Liver (tissue), 9 donors: ENCODE data around the gene CES1. TPM values are rescaled to one million over a fixed set of nuclear protein-coding genes. Genes with fewer than 3 reads are reported as not detected.

Experiments used
- DNase-seq: peaks from one replicate; pipeline ENCODE4 v3.0.0-alpha.2; 2017; ENCODE audit warnings: low spot score
- H3K27ac ChIP-seq, 2 donors: one replicate each; pipeline ENCODE4 v1.7.0; 2013; ENCODE audit warnings: inconsistent platforms in 2 of 2, low read length in 2 of 2, control low read depth in 1 of 2, low read depth in 1 of 2, mild to moderate bottlenecking in 1 of 2
- H3K27me3 ChIP-seq, 4 donors: one replicate each; pipeline versions ENCODE4 v1.6.1 to v1.7.0; 2013; ENCODE audit warnings: low read length in 3 of 4, inconsistent platforms in 1 of 4, mild to moderate bottlenecking in 1 of 4, moderate library complexity in 1 of 4; ENCODE audit not compliant: control insufficient read depth in 4 of 4, insufficient read depth in 4 of 4
- H3K36me3 ChIP-seq, 4 donors: one replicate each; pipeline versions ENCODE4 v1.6.1 to v1.7.0; 2013; ENCODE audit warnings: low read length in 3 of 4, mild to moderate bottlenecking in 3 of 4, low read depth in 1 of 4, moderate library complexity in 1 of 4; ENCODE audit not compliant: control insufficient read depth in 4 of 4, insufficient read depth in 3 of 4
- H3K4me1 ChIP-seq, 4 donors: one replicate each; pipeline versions ENCODE4 v1.6.1 to v1.7.0; 2013; ENCODE audit warnings: low read length in 3 of 4, mild to moderate bottlenecking in 3 of 4, moderate library complexity in 1 of 4; ENCODE audit not compliant: control insufficient read depth in 4 of 4, insufficient read depth in 4 of 4
- H3K4me3 ChIP-seq, 3 donors: one replicate each; pipeline versions ENCODE4 v1.6.1 to v1.7.0; 2013; ENCODE audit warnings: low read length in 3 of 3, control low read depth in 1 of 3, low read depth in 1 of 3, mild to moderate bottlenecking in 1 of 3
- H3K9ac ChIP-seq, 2 donors: one replicate each; pipeline ENCODE4 v1.7.0; 2013; ENCODE audit warnings: low read length in 2 of 2, mild to moderate bottlenecking in 2 of 2, moderate library complexity in 2 of 2, control low read depth in 1 of 2, low read depth in 1 of 2
- H3K9me3 ChIP-seq, 4 donors: one replicate each; pipeline versions ENCODE4 v1.6.1 to v1.7.0; 2013; ENCODE audit warnings: low read length in 3 of 4; ENCODE audit not compliant: control insufficient read depth in 4 of 4
- ATF3 ChIP-seq: IDR thresholded peaks from 2 replicates; pipeline ENCODE4 v1.6.1; 2016; ENCODE audit warnings: antibody characterized with exemption
- CTCF ChIP-seq: fragments of 150-350 bp; IDR thresholded peaks from 2 replicates; pipeline ENCODE4 v1.5.1; 2017; ENCODE audit warnings: improper control_type of control experiment, low read depth, low read length; ENCODE audit not compliant: missing input control
- EGR1 ChIP-seq, 2 donors: IDR thresholded peaks; 2 replicates each; pipeline ENCODE4 v1.6.1; 2016 to 2018; ENCODE audit warnings: antibody characterized with exemption in 2 of 2, low read depth in 2 of 2
- FOXA1 ChIP-seq: IDR thresholded peaks from 2 replicates; pipeline ENCODE4 v1.6.1; 2016; ENCODE audit warnings: antibody characterized with exemption
- FOXA2 ChIP-seq: IDR thresholded peaks from 2 replicates; pipeline ENCODE4 v1.6.1; 2016; ENCODE audit warnings: antibody characterized with exemption
- GABPA ChIP-seq, 2 donors: IDR thresholded peaks in 1 of 2; conservative IDR thresholded peaks in 1 of 2; 2 replicates each; pipeline ENCODE4 v1.6.1; 2016; ENCODE audit warnings: antibody characterized with exemption in 2 of 2, mild to moderate bottlenecking in 1 of 2, moderate library complexity in 1 of 2
- HNF4A ChIP-seq, 2 donors: conservative IDR thresholded peaks; 2 replicates each; pipeline ENCODE4 v1.6.1; 2016; ENCODE audit warnings: antibody characterized with exemption in 2 of 2, mild to moderate bottlenecking in 2 of 2
- HNF4G ChIP-seq: IDR thresholded peaks from 2 replicates; pipeline ENCODE4 v1.6.1; 2016; ENCODE audit warnings: antibody characterized with exemption
- JUND ChIP-seq, 2 donors: IDR thresholded peaks; 2 replicates each; pipeline ENCODE4 v1.6.1; 2016; ENCODE audit warnings: antibody characterized with exemption in 2 of 2
- MAX ChIP-seq: IDR thresholded peaks from 2 replicates; pipeline ENCODE4 v1.6.1; 2016; ENCODE audit warnings: antibody characterized with exemption
- NR2F2 ChIP-seq: IDR thresholded peaks from 2 replicates; pipeline ENCODE4 v1.6.1; 2016; ENCODE audit warnings: antibody characterized with exemption
- RAD21 ChIP-seq, 2 donors: IDR thresholded peaks; 2 replicates each; pipeline ENCODE4 v1.6.1; 2016; ENCODE audit warnings: antibody characterized with exemption in 2 of 2, mild to moderate bottlenecking in 2 of 2
- REST ChIP-seq: IDR thresholded peaks from 2 replicates; pipeline ENCODE4 v1.6.1; 2016; ENCODE audit warnings: antibody characterized with exemption, mild to moderate bottlenecking
- RXRA ChIP-seq, 2 donors: IDR thresholded peaks; 2 replicates each; pipeline ENCODE4 v1.6.1; 2017 to 2018; ENCODE audit warnings: antibody characterized with exemption in 2 of 2, mild to moderate bottlenecking in 1 of 2
- SP1 ChIP-seq: IDR thresholded peaks from 2 replicates; pipeline ENCODE4 v1.6.1; 2018; ENCODE audit warnings: antibody characterized with exemption, mild to moderate bottlenecking
- TAF1 ChIP-seq: conservative IDR thresholded peaks from 2 replicates; pipeline ENCODE4 v1.6.1; 2016; ENCODE audit warnings: antibody characterized with exemption, mild to moderate bottlenecking
- YY1 ChIP-seq: IDR thresholded peaks from 2 replicates; pipeline ENCODE4 v1.6.1; 2016; ENCODE audit warnings: antibody characterized with exemption, mild to moderate bottlenecking
- ZBTB33 ChIP-seq: IDR thresholded peaks from 2 replicates; pipeline ENCODE4 v1.6.1; 2016; ENCODE audit warnings: antibody characterized with exemption
- WGBS: extraction: QIAGEN DNeasy Blood & Tissue Kit; methylation state at CpG from one replicate; pipeline ENCODE4 v1.1.7; 2013; 5-methylcytosine and 5-hydroxymethylcytosine counted together
- polyA plus RNA-seq, 2 donors: library from polyadenylated mRNA; stranded (reverse) in 1 of 2; unstranded in 1 of 2; fragments of 200-250 nt in 1 of 2; fragments of >200 nt in 1 of 2; fragmentation: Nextera tagmentation in 1 of 2; extraction: Ambion mirVana in 1 of 2; gene quantifications; one replicate each; pipeline versions ENCODE4 v1.2.1 to v1.2.3, GENCODE V29; 2013 to 2015
- total RNA-seq, 2 donors: library from RNA; depleted of rRNA; stranded (reverse); fragments of >200 nt; gene quantifications; one replicate each; pipeline ENCODE4 v1.2.3, GENCODE V29; 2014
- donor health status: healthy.
- donor health status: healthy.
- donor health status: healthy.
- donor health status: healthy.
- donor health status: healthy.

The CES1 gene
- total and polyA plus RNA-seq, 4 donors, result 8.4 to 1,773 (median 546) TPM

- 69% methylated on average over 2 of the region's 2 CpGs for WGBS
- H3K4me1 ChIP-seq, result peaks cover 0 to 20% (median 15%) of the 10 kb centered on the region in 4 donors
- no peaks in the 10 kb centered on the region for H3K27me3 ChIP-seq
- H3K27ac ChIP-seq, result no peak within 1 kb of the TSS
- DNase-seq, result no peak
- TF ChIP-seq SP1 (no peak), HNF4A (conservative IDR thresholded peaks at IDR 0.05) (no peak), JUND (IDR thresholded peaks at IDR 0.05) (no peak), CTCF (no peak), FOXA2 (no peak), REST (no peak), RXRA (IDR thresholded peaks at IDR 0.05) (no peak), GABPA (IDR thresholded peaks at IDR 0.05 in 1 of 2, conservative IDR thresholded peaks at IDR 0.05 in 1 of 2) (no peak), YY1 (no peak), EGR1 (IDR thresholded peaks at IDR 0.05; ENCODE audit: low read depth in 2 of 2) (no peak), NR2F2 (no peak), ZBTB33 (no peak), RAD21 (IDR thresholded peaks at IDR 0.05) (no peak), FOXA1 (no peak), ATF3 (no peak), MAX (no peak), TAF1 (no peak), HNF4G (no peak)
- no peaks in the 10 kb centered on the region for H3K36me3 ChIP-seq
- H3K9me3 ChIP-seq, result no peaks in the 10 kb centered on the region
- H3K9ac ChIP-seq, result no peak within 1 kb of the TSS
- no peak within 1 kb of the TSS for H3K4me3 ChIP-seq
Measured at GRCh38 chr16:55875273-55875672, 42.4 kb upstream of the CES1 start, which contains the start of gene CES5A. TSS of gene CES5A (minus strand) at chr16:55875373. CDS start at chr16:55875221, 152 bp downstream.
